GM13977 (cell line): Measurements from ENCODE around the gene OR7D4.

Source experiments
- DNase-seq: peaks from one replicate; pipeline ENCODE4 v3.0.0; 2012; ENCODE audit warnings: low spot score
- in situ Hi-C: fragments of 300-500 bp; cut with MboI; formaldehyde crosslinking; loops from one replicate; pipeline ENCODE4 v1.12.0; 2022; ENCODE audit warnings: low sequenced_read_pairs, low pct_unique_long_range_greater_than_20kb, mixed read lengths, inconsistent platforms; ENCODE audit not compliant: unreplicated experiment
- TF ChIP-seq, protein P1 (sequence below): IDR thresholded peaks from 2 replicates; pipeline ENCODE4 v1.5.1; 2012; ENCODE audit warnings: mild to moderate bottlenecking, control low read depth; ENCODE audit not compliant: insufficient read depth; ENCODE audit errors: extremely low read depth, missing control alignments

Gene OR7D4

DNA sequence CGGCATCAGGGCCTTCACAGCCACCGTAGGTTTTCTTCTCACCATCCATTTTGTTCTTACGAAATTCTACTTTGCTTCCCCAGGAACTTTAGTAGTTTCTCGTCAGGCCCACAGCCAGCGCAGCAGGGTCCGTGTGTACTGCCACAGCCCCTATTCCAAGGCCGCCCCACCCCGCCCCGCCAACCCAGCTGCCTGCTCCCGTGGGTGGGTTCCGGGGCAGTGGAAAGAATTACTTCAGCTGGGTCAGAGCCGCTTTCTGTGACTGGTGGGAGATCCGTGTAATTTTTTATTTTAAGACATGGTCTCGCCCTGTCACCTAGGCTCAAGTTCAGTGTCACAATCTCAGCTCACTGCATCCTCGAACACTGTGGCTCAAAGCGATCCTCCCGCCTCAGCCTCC, 36.4 kb downstream of the OR7D4 start:
- no peak for DNase-seq
- in situ Hi-C loops = no loop called here
- TF ChIP-seq, protein P1, sequence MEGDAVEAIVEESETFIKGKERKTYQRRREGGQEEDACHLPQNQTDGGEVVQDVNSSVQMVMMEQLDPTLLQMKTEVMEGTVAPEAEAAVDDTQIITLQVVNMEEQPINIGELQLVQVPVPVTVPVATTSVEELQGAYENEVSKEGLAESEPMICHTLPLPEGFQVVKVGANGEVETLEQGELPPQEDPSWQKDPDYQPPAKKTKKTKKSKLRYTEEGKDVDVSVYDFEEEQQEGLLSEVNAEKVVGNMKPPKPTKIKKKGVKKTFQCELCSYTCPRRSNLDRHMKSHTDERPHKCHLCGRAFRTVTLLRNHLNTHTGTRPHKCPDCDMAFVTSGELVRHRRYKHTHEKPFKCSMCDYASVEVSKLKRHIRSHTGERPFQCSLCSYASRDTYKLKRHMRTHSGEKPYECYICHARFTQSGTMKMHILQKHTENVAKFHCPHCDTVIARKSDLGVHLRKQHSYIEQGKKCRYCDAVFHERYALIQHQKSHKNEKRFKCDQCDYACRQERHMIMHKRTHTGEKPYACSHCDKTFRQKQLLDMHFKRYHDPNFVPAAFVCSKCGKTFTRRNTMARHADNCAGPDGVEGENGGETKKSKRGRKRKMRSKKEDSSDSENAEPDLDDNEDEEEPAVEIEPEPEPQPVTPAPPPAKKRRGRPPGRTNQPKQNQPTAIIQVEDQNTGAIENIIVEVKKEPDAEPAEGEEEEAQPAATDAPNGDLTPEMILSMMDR = no peak

DNA sequence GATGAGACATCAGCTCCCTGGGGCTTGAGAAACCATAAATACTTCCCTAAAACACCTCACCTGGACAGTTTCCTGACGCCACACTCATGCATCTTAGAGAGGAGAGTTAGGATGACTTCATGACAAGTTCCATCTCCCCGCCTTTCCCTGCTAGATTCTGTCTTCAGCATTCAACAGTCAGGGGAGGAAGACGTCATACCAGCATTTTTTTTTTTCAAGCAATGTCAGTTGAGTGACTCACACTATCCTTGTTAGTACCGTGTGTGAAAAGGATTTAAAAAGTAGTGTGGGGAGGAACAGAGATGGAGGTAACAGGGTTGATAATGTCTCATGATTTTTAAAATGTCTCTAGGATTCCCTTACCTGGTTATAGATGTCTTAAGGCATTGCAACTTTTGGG, 40.5 kb downstream of the OR7D4 start, which contains the start of gene OR7D2:
OR7D2 (plus strand) TSS at position 79 of the 400 bp plus-strand sequence. CDS start 6,803 bp downstream, outside the sequence.
- in situ Hi-C loops = no loop called here
- TF ChIP-seq, protein P1 = no peak
- no peak for DNase-seq

DNA sequence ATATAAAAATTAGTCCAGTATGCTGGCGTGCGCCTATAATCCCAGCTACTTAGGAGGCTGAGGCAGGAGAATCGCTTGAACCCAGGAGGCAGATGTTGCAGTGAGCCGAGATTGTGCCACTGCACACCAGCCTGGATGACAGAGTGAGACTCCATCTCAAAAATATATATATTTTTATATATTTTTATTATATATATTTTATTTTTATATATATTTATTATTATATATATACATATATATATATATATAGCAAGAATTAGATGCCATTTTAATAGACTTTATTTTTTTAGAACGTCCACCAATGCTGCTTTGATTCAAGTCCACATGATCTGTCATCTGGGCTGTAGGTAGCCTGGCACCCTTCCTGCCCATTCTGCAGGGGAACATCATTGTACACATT, 44.1 kb downstream of the OR7D4 start:
- in situ Hi-C loops = no loop called here
- DNase-seq = no peak
- TF ChIP-seq, protein P1 = no peak

DNA sequence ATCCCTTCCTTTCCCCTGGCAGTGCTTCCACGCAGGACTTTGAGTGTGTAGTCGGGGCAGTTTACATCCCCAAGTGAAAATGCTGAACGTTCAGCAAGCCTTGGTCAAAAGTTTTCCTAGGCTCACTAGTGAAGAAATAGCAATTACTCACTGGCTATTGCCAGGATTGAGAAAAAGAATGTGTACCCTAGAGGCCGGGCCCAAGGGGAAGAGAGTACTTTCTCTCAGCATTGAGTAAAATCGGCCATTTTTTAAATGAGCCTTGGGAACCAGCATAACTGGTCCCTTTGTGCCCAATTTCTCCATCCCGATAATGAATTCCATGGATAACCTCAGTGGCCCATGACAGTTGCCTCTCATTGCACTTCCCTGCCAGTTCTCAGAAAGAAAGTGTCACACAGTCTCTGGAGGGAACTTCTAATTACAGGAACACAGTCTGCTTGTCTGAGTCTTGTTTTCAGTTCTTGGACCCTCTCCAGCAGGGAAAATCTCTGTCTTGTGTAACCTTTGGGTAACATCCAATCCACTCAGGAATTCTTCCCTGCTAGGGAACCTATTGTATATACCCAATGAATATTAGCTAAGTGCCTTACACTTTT, 47.9 kb downstream of the OR7D4 start:
- in situ Hi-C loops = no loop called here
- no peak for DNase-seq

DNA sequence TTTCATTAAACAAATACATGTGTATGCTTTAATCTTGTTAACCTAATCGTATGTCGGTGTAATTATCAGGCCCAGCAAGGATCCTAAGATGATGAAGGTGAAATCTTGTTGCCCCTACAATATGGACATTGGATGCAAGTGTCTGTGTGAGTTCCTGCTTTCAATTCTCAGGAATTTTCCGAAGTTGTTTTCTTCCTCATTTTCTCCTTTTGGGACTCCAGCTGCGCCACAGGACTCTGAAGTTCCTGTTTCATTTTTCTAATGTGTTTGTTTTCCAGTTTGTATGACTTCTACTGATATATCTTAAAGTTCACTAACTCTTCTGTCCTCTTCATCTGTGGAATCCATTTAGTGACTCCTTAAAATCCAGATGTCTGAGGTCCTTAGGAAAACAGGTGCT, 52.5 kb downstream of the OR7D4 start:
- DNase-seq = no peak
- in situ Hi-C loops = no loop called here
- TF ChIP-seq, protein P1 = no peak

More for the DNA sequence above, 47.9 kb downstream of the OR7D4 start:
- TF ChIP-seq, protein P1 = no peak

DNA sequence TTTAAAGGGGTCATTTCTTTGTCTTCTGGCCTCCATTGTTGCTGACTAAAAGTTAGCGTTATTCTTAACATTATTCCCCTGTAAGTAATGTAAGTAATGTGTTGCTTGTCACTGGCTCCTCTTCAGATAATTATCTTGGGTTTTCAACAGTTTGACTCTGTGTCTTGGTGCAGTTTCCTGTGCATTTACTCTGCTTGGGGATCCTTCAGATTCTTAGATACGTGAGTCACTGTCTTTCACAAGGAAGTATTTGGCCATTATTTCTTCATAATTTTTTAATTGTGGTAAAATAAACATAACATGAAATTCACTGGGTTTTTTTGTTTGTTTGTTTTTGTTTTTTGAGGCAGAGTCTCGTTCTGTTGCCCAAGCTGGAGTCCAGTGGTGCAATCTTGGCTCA, 54.1 kb downstream of the OR7D4 start:
- in situ Hi-C loops = no loop called here
- TF ChIP-seq, protein P1 = no peak
- no peak for DNase-seq
